ENCODE data around the gene SH3GL1.
A peak's percentile ranks its signal among the peaks of the same experiment; 100 is the strongest.

The SH3GL1 gene

GRCh38 chr19:4396949-4397783, 3.2 kb downstream of the SH3GL1 start:
- no peak for DNase-seq (ENCODE audit: low spot score)

GRCh38 chr19:4393947-4394590, 6.3 kb downstream of the SH3GL1 start:
- DNase-seq (ENCODE audit: low spot score) = no peak

GRCh38 chr19:4391701-4392483, 8.5 kb downstream of the SH3GL1 start:
- DNase-seq (ENCODE audit: low spot score) = no peak

GRCh38 chr19:4391306-4391693, 9.0 kb downstream of the SH3GL1 start:
- no peak for DNase-seq (ENCODE audit: low spot score)

- no peak for DNase-seq (ENCODE audit: low spot score)
Observed at GRCh38 chr19:4390567-4391305, 9.6 kb downstream of the SH3GL1 start.

GRCh38 chr19:4390017-4390566, 10.3 kb downstream of the SH3GL1 start:
- DNase-seq (ENCODE audit: low spot score) = peak; percentile 59

GRCh38 chr19:4389511-4390016, 10.8 kb downstream of the SH3GL1 start:
- DNase-seq (ENCODE audit: low spot score) = no peak

- DNase-seq (ENCODE audit: low spot score) = no peak
Observed at GRCh38 chr19:4389064-4389375, 11.3 kb downstream of the SH3GL1 start.

- no peak for DNase-seq (ENCODE audit: low spot score)
Observed at GRCh38 chr19:4388337-4389063, 11.8 kb downstream of the SH3GL1 start.

GRCh38 chr19:4386041-4386782, 14.1 kb downstream of the SH3GL1 start:
- DNase-seq (ENCODE audit: low spot score) = peak; percentile 82

- no peak for DNase-seq (ENCODE audit: low spot score)
Observed at GRCh38 chr19:4385291-4386040, 14.9 kb downstream of the SH3GL1 start.

- no peak for DNase-seq (ENCODE audit: low spot score)
Observed at GRCh38 chr19:4380254-4380727, 20.1 kb downstream of the SH3GL1 start.

- DNase-seq (ENCODE audit: low spot score) = no peak
Observed at GRCh38 chr19:4379383-4380253, 20.7 kb downstream of the SH3GL1 start.

GRCh38 chr19:4378886-4379285, 21.5 kb downstream of the SH3GL1 start:
- no peak for DNase-seq (ENCODE audit: low spot score)

- no peak for DNase-seq (ENCODE audit: low spot score)
Observed at GRCh38 chr19:4376991-4377781, 23.2 kb downstream of the SH3GL1 start.

- DNase-seq (ENCODE audit: low spot score) = no peak
Observed at GRCh38 chr19:4376671-4376990, 23.7 kb downstream of the SH3GL1 start.

GRCh38 chr19:4376028-4376670, 24.2 kb downstream of the SH3GL1 start:
- no peak for DNase-seq (ENCODE audit: low spot score)
